A673 (cell line): ENCODE results near the gene PCSK7. TPM values are rescaled to one million over a fixed set of nuclear protein-coding genes. Genes with fewer than 3 reads are reported as not detected.

Source experiments
- BruUV-seq: library from RNA; stranded (reverse); fragments of 400-500 nt; replicated peaks from 2 replicates; lab custom pipeline; 2021; lab: Mats Ljungman, UMichigan
- CTCF ChIA-PET: fragments of 300-600 bp; sonication (Branson Sonifier 250); formaldehyde crosslinking; loops from one replicate; lab custom pipeline; 2022; ENCODE audit warnings: antibody characterized with exemption; lab: Charles Lee
- POLR2A ChIA-PET: fragments of 300-600 bp; sonication (Branson Sonifier 250); formaldehyde crosslinking; loops from one replicate; lab custom pipeline; 2022; ENCODE audit warnings: antibody characterized with exemption; ENCODE audit not compliant: low non-redundant PET; lab: Charles Lee
- DNase-seq: peaks from one replicate; pipeline ENCODE4 v3.0.0-alpha.2; 2015; ENCODE audit warnings: low spot score
- H3K27ac ChIP-seq: fragments of 200-600 bp; sonication (generic); 2 replicates; pipeline ENCODE4 v1.5.1; 2016; ENCODE audit warnings: mixed run types, low read depth, mild to moderate bottlenecking, mixed read lengths, antibody characterized with exemption, low read length; ENCODE audit not compliant: poor library complexity, severe bottlenecking
- H3K27me3 ChIP-seq: fragments of 200-600 bp; sonication (generic); replicated peaks from 2 replicates; pipeline ENCODE4 v1.6.1; 2017; ENCODE audit warnings: mixed run types, low read depth, mild to moderate bottlenecking, mixed read lengths, antibody characterized with exemption, low read length; ENCODE audit not compliant: insufficient read depth, poor library complexity
- H3K36me3 ChIP-seq: fragments of 200-600 bp; sonication (generic); 2 replicates; pipeline ENCODE4 v1.6.1; 2016; ENCODE audit warnings: mixed run types, mild to moderate bottlenecking, mixed read lengths, antibody characterized with exemption, low read length; ENCODE audit not compliant: insufficient read depth, poor library complexity, severe bottlenecking
- H3K4me1 ChIP-seq: fragments of 200-600 bp; sonication (generic); 2 replicates; pipeline ENCODE4 v1.6.1; 2017; ENCODE audit warnings: mixed run types, mild to moderate bottlenecking, mixed read lengths, antibody characterized with exemption, low read length; ENCODE audit not compliant: insufficient read depth, poor library complexity, severe bottlenecking
- H3K4me3 ChIP-seq: fragments of 200-600 bp; sonication (generic); 2 replicates; pipeline ENCODE4 v1.5.1; 2016; ENCODE audit warnings: low read depth, mixed run types, mild to moderate bottlenecking, mixed read lengths, low read length; ENCODE audit not compliant: poor library complexity, severe bottlenecking
- H3K9me3 ChIP-seq: fragments of 200-600 bp; sonication (generic); 2 replicates; pipeline ENCODE4 v1.6.1; 2016; ENCODE audit warnings: mixed run types, low read depth, mild to moderate bottlenecking, mixed read lengths, antibody characterized with exemption, low read length; ENCODE audit not compliant: poor library complexity, severe bottlenecking
- EZH2 ChIP-seq: fragments of 200-600 bp; sonication (generic); IDR thresholded peaks from 2 replicates; pipeline ENCODE4 v1.6.1; 2017; ENCODE audit warnings: borderline replicate concordance, low read depth, mild to moderate bottlenecking, mixed read lengths, antibody characterized with exemption, low read length; ENCODE audit not compliant: poor library complexity, severe bottlenecking
- intact Hi-C: fragments of 100-400 bp; cut with micrococcal nuclease; formaldehyde crosslinking; loops from one replicate; pipeline ENCODE4 v1.10.0; 2022; ENCODE audit not compliant: unreplicated experiment
- total RNA-seq: library from RNA; stranded (reverse); gene quantifications from 2 replicates; pipeline ENCODE4 v1.2.3, GENCODE V29; 2021
- TF ChIP-seq, protein P1 (sequence below): fragments of 300-800, 200-600 bp; sonication (generic); conservative IDR thresholded peaks from 2 replicates; pipeline ENCODE4 v1.5.1; 2017; ENCODE audit warnings: low read depth, mild to moderate bottlenecking, antibody characterized with exemption, low read length, moderate library complexity, mixed read lengths

Gene PCSK7
- total RNA-seq, 1 experiment from 2014 or later, result 49.0 TPM

DNA sequence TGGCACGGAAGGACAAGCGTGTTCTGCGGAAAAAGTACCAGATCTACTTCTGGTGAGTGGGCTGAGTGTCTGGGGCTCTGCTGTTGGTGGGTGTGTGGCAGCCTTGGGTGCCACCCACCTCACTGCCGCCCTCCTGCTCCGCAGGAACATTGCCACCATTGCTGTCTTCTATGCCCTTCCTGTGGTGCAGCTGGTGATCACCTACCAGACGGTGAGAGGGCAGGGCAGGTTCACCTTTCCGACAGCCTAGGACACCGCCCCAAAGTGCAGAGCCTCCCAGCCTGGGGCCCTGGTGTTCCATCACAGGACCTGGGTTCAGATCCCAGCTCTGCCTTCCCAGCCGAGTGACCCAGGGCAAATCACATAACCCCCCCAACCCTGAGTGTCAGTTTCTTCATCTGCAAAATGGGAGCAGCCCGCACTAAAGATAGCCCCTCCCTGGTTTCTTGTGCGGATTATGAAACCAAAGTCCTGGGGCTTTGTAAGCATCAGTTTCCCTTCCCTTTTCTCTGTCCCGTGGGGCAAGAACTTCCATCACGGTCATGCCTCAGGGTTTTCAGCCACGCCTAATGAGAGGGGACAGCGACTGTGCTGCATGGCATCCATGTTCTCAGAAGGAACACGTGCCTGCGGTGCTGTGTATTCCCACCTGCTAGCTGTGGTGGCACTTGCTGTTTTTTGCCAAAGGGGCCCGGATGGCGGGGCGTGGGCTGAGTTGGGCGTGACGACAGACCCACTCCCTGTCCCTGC is 42.5 kb downstream of the PCSK7 start:
- Histone ChIP-seq H3K9me3 (no peaks in the 10 kb centered on the region), H3K36me3 (peaks cover 13% of the 10 kb centered on the region), H3K4me3 (no peak overlapping the region), H3K27ac (no peak overlapping the region), H3K4me1 (no peaks in the 10 kb centered on the region), H3K27me3 (no peaks in the 10 kb centered on the region)
- TF ChIP-seq EZH2, result no peak
- TF ChIP-seq, protein P1, sequence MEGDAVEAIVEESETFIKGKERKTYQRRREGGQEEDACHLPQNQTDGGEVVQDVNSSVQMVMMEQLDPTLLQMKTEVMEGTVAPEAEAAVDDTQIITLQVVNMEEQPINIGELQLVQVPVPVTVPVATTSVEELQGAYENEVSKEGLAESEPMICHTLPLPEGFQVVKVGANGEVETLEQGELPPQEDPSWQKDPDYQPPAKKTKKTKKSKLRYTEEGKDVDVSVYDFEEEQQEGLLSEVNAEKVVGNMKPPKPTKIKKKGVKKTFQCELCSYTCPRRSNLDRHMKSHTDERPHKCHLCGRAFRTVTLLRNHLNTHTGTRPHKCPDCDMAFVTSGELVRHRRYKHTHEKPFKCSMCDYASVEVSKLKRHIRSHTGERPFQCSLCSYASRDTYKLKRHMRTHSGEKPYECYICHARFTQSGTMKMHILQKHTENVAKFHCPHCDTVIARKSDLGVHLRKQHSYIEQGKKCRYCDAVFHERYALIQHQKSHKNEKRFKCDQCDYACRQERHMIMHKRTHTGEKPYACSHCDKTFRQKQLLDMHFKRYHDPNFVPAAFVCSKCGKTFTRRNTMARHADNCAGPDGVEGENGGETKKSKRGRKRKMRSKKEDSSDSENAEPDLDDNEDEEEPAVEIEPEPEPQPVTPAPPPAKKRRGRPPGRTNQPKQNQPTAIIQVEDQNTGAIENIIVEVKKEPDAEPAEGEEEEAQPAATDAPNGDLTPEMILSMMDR, result no peak
- DNase-seq, result no peak
- POLR2A ChIA-PET, result no interaction called here
- intact Hi-C loops, result no loop called here
- CTCF ChIA-PET, result no interaction called here
- no TSS peak for BruUV-seq

DNA sequence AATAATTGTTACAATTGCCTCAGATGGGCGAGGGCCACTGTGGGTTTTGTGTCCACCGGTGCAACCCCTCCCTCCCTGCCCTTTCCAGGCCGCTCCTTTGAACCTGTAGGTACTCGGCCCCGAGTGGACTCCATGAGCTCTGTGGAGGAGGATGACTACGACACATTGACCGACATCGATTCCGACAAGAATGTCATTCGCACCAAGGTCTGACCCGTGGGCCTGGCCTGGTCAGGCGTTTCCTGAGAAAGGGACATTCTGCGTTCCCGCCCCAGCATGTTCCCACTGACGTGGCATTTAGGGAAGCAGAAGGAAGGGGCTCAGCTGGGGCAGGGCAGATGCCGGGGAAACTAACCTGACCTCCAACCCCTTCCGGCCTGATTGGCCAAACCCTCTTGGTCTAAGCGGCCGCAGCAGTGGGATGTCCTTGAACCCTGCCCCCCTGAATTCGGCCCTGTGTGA is 43.2 kb downstream of the PCSK7 start:
- intact Hi-C loops, result no loop called here
- Histone ChIP-seq H3K4me1 (no peaks in the 10 kb centered on the region), H3K27ac (no peak overlapping the region), H3K9me3 (no peaks in the 10 kb centered on the region), H3K27me3 (no peaks in the 10 kb centered on the region), H3K4me3 (no peak overlapping the region), H3K36me3 (peaks cover 13% of the 10 kb centered on the region)
- no peak for DNase-seq
- no TSS peak for BruUV-seq
- ChIA-PET POLR2A (interaction anchor here (0.5 kb wide), 1 partner anchor 45 kb away, joined by 3 read pairs; no protein-coding TSS in a partner anchor), CTCF (no interaction called here)
- TF ChIP-seq EZH2, result no peak
- TF ChIP-seq, protein P1, result no peak

DNA sequence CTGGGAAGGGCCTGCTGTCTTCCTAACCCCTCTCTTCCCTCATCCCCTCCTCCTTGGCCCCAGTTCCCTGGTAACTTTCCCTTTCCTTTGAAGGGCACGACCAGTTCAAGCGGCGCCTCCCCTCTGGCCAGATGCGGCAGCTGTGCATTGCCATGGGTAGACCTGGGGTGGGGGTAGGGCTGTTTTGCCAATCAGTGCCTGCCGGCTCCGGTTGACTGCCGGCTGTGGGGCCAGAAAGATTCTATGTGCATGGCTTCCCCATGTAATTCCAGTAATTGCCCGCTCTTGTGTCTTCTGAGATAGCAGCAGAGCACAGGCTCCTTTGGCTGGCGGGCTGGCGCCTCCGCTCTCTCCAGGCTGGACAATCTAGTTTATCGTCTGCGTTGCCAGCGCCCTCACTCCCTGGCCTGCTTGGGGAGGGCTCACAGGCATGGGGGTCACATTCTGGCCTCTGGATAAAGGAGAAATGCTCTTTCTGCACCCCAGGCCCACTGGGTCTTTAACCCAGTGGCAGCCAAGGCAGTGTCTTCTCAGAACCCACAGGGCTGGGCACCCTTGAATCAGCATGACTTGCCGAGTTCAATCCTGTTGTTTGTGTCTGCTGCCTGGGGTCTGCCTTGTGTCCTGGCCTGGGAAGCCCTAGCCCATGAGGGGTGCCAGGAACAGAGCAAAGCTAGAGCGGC is 43.9 kb downstream of the PCSK7 start:
- Histone ChIP-seq H3K36me3 (peaks cover 13% of the 10 kb centered on the region), H3K4me3 (no peak overlapping the region), H3K27me3 (no peaks in the 10 kb centered on the region), H3K4me1 (no peaks in the 10 kb centered on the region), H3K27ac (no peak overlapping the region), H3K9me3 (no peaks in the 10 kb centered on the region)
- TF ChIP-seq EZH2, result no peak
- TF ChIP-seq, protein P1, result no peak
- ChIA-PET CTCF (no interaction called here), POLR2A (interaction anchor here (0.5 kb wide), 1 partner anchor 44 kb away, joined by 3 read pairs; no protein-coding TSS in a partner anchor)
- intact Hi-C loops, result no loop called here
- BruUV-seq, result no TSS peak
- DNase-seq, result no peak
